Karpas-422 (cell line): ENCODE measurements around the gene TLK1. TPM values are rescaled to one million over a fixed set of nuclear protein-coding genes. Genes with fewer than 3 reads are reported as not detected.
"Not testable (repeated sequence)": the region's sequence is repeated elsewhere in the genome, so short reads cannot be mapped to it uniquely, and the experiment has no call there.

Experiments
- DNase-seq: peaks from one replicate; pipeline ENCODE4 v3.0.0-alpha.2; 2015
- H2AFZ ChIP-seq: fragments of 200-600 bp; sonication (generic); 2 replicates; pipeline ENCODE4 v1.6.1; 2014; ENCODE audit warnings: antibody characterized with exemption, low read length, mixed read lengths
- H3K27ac ChIP-seq: fragments of 200-600 bp; sonication (generic); 2 replicates; pipeline ENCODE4 v1.5.1; 2014; ENCODE audit warnings: mild to moderate bottlenecking, low read length, moderate library complexity
- H3K27me3 ChIP-seq: fragments of 200-600 bp; sonication (generic); 2 replicates; pipeline ENCODE4 v1.6.1; 2014; ENCODE audit warnings: low read length, mixed read lengths
- H3K36me3 ChIP-seq: fragments of 200-600 bp; sonication (generic); 2 replicates; pipeline ENCODE4 v1.6.1; 2014; ENCODE audit warnings: low read length, mixed read lengths; ENCODE audit not compliant: insufficient read depth
- H3K4me1 ChIP-seq: fragments of 200-600 bp; sonication (generic); 2 replicates; pipeline ENCODE4 v1.6.1; 2014; ENCODE audit warnings: mild to moderate bottlenecking, low read length, mixed read lengths
- H3K4me2 ChIP-seq: fragments of 200-600 bp; sonication (generic); 2 replicates; pipeline ENCODE4 v1.6.1; 2014; ENCODE audit warnings: low read length, low read depth, mild to moderate bottlenecking; ENCODE audit not compliant: poor library complexity, severe bottlenecking
- H3K4me3 ChIP-seq: fragments of 200-600 bp; sonication (generic); 2 replicates; pipeline ENCODE4 v1.5.1; 2014; ENCODE audit warnings: mild to moderate bottlenecking, antibody characterized with exemption, low read length, mixed read lengths
- H3K79me2 ChIP-seq: fragments of 200-600 bp; sonication (generic); 2 replicates; pipeline ENCODE4 v1.6.1; 2014; ENCODE audit warnings: mild to moderate bottlenecking, low read length, mixed read lengths
- H3K9ac ChIP-seq: fragments of 200-600 bp; sonication (generic); 2 replicates; pipeline ENCODE4 v1.6.0; 2014; ENCODE audit warnings: low read length
- H3K9me2 ChIP-seq: fragments of 200-600 bp; sonication (generic), shearing (Covaris generic); replicated peaks from 2 replicates; pipeline ENCODE4 v1.6.0; 2014; ENCODE audit warnings: mild to moderate bottlenecking, low read length, moderate library complexity; ENCODE audit not compliant: insufficient read depth
- H3K9me3 ChIP-seq: fragments of 300-700, 200-600 bp; sonication (generic); 2 replicates; pipeline ENCODE4 v1.6.1; 2014; ENCODE audit warnings: low read length, mixed read lengths
- H4K20me1 ChIP-seq: fragments of 200-600 bp; sonication (generic); 2 replicates; pipeline ENCODE4 v1.6.1; 2014; ENCODE audit warnings: mild to moderate bottlenecking, antibody characterized with exemption, low read length, low read depth; ENCODE audit not compliant: insufficient read depth
- total RNA-seq: library from RNA; depleted of rRNA; stranded (reverse); fragments of >200 nt; shearing (Covaris generic); gene quantifications from 2 replicates; pipeline ENCODE4 v1.2.3, GENCODE V29; 2014; ENCODE audit warnings: low replicate concordance

Gene TLK1
- total RNA-seq, 1 experiment from 2014 or later = 22.8 TPM

GRCh38 chr2:171165967-171166327 lies 5.3 kb upstream of the TLK1 start:
- no peak overlapping the region for H2AFZ ChIP-seq
- no peaks in the 10 kb centered on the region for H3K27me3 ChIP-seq
- no peaks in the 10 kb centered on the region for H3K36me3 ChIP-seq
- peaks cover 10% of the 10 kb centered on the region for H3K4me1 ChIP-seq
- no peaks in the 10 kb centered on the region for H4K20me1 ChIP-seq
- no peaks in the 10 kb centered on the region for H3K79me2 ChIP-seq
- H3K9ac ChIP-seq = no peak overlapping the region
- no peak overlapping the region for H3K27ac ChIP-seq
- no peak overlapping the region for H3K4me3 ChIP-seq
- H3K4me2 ChIP-seq = no peak overlapping the region
- DNase-seq = no peak
- H3K9me2 ChIP-seq = no peaks in the 10 kb centered on the region
- no peaks in the 10 kb centered on the region for H3K9me3 ChIP-seq

DNA sequence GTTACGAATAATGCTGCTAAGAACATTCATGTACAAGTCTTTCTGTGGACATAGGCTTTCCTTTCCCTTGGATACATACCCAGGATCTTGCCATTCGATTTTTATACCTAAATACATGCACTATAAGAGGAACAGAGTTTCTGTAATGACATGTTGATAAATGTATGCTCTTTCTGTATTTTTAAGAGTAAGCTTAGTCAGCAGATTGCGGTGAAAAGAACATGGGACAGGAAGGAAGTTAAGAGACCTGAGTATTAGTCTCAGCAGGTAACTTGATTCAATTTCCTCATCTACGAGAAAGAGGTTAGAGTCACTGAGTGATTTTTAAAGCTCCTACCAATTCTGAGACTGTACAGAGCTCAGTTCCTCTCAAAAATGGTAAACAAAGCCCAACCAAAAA lies 2.6 kb upstream of the TLK1 start:
- Histone ChIP-seq H3K9ac (no peak overlapping the region), H2AFZ (no peak overlapping the region), H3K9me3 (no peaks in the 10 kb centered on the region), H3K27me3 (no peaks in the 10 kb centered on the region), H3K4me2 (no peak overlapping the region), H3K27ac (no peak overlapping the region), H3K79me2 (peaks cover 19% of the 10 kb centered on the region), H4K20me1 (peaks cover 13% of the 10 kb centered on the region), H3K9me2 (no peaks in the 10 kb centered on the region), H3K4me1 (peaks cover 19% of the 10 kb centered on the region), H3K4me3 (no peak overlapping the region), H3K36me3 (no peaks in the 10 kb centered on the region)
- DNase-seq = no peak

GRCh38 chr2:171162522-171163197 lies 2.0 kb upstream of the TLK1 start:
- H3K4me1 ChIP-seq = peaks cover 25% of the 10 kb centered on the region
- not testable (repeated sequence) for H3K36me3 ChIP-seq, H3K27ac ChIP-seq, H3K4me3 ChIP-seq, H3K9me2 ChIP-seq, DNase-seq, H3K27me3 ChIP-seq, H3K9ac ChIP-seq, H3K4me2 ChIP-seq, H3K9me3 ChIP-seq, H2AFZ ChIP-seq
- H3K79me2 ChIP-seq = peaks cover 25% of the 10 kb centered on the region
- H4K20me1 ChIP-seq = peaks cover 19% of the 10 kb centered on the region

- peaks cover 40% of the 10 kb centered on the region for H3K79me2 ChIP-seq
- H2AFZ ChIP-seq = peak overlapping the region; percentile 80
- no peaks in the 10 kb centered on the region for H3K9me2 ChIP-seq
- no peaks in the 10 kb centered on the region for H3K9me3 ChIP-seq
- H3K4me1 ChIP-seq = peaks cover 39% of the 10 kb centered on the region
- no peaks in the 10 kb centered on the region for H3K36me3 ChIP-seq
- peak overlapping the region; percentile 94 for H3K9ac ChIP-seq
- no peaks in the 10 kb centered on the region for H3K27me3 ChIP-seq
- peaks cover 32% of the 10 kb centered on the region for H4K20me1 ChIP-seq
- peak overlapping the region; percentile 93 for H3K4me2 ChIP-seq
- peak overlapping the region; percentile 84 for H3K27ac ChIP-seq
- H3K4me3 ChIP-seq = peak overlapping the region; percentile 85
- DNase-seq = peak; percentile 90
These were observed 455 bp upstream of the TLK1 start for GRCh38 chr2:171160956-171161740.

DNA sequence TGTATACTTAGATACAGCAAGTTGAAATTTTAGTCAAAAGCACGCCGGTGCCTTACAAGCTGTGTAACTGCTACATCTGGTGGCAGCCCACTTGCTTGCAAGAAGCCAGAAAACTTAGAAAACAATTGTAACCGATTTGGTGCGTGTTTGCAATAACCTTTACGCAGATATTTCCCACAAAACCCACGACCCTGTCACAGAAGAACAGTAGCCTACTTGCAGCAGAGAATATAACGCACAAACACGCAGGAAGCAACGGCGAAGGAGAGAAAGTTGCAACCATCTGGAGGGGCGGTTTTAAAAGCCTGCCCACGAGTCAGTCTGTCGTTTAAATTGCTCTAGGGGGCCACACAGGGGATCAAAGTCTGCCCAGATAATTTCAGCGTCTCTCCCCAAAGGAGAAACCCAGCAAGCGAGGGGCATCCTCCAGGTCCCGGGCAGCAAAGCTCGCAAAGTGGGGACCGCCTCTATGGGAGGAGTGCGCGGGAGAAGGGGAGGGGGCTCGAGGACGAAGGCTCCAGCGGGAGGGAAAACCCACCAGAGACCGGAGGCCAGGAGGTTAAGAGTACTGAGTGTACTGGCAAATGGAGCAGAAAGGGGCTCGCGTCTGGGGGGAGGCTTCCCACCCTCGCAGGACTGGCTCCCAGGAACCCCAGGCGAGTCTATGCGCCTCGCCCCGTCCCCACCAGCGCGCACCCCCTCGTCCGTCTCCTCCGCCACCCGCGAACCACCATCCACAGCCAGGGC lies 1.1 kb downstream of the TLK1 start:
- peak; percentile 73 for DNase-seq
- H3K9me3 ChIP-seq = no peaks in the 10 kb centered on the region
- H3K36me3 ChIP-seq = no peaks in the 10 kb centered on the region
- H3K79me2 ChIP-seq = peaks cover 56% of the 10 kb centered on the region
- peaks cover 35% of the 10 kb centered on the region for H4K20me1 ChIP-seq
- H3K27me3 ChIP-seq = no peaks in the 10 kb centered on the region
- no peaks in the 10 kb centered on the region for H3K9me2 ChIP-seq
- peaks cover 55% of the 10 kb centered on the region for H3K4me1 ChIP-seq
- peak overlapping the region; percentile 60 for H3K27ac ChIP-seq
- no peak overlapping the region; the same call in 1 of the 2 replicates for H2AFZ ChIP-seq
- H3K9ac ChIP-seq = peak overlapping the region; percentile 94
- H3K4me2 ChIP-seq = peak overlapping the region; percentile 92
- H3K4me3 ChIP-seq = peak overlapping the region; percentile 85

GRCh38 chr2:171158790-171159371 lies 1.8 kb downstream of the TLK1 start:
- Histone ChIP-seq H3K9me2 (no peaks in the 10 kb centered on the region), H3K27me3 (no peaks in the 10 kb centered on the region), H3K9me3 (no peaks in the 10 kb centered on the region), H3K9ac (peak overlapping the region; percentile 94), H2AFZ (no peak overlapping the region), H3K4me1 (peaks cover 62% of the 10 kb centered on the region), H4K20me1 (peaks cover 39% of the 10 kb centered on the region), H3K79me2 (peaks cover 63% of the 10 kb centered on the region), H3K36me3 (no peaks in the 10 kb centered on the region), H3K27ac (no peak overlapping the region; the same call in 1 of the 2 replicates), H3K4me2 (peak overlapping the region; percentile 92), H3K4me3 (peak overlapping the region; percentile 85)
- peak; percentile 47 for DNase-seq

DNA sequence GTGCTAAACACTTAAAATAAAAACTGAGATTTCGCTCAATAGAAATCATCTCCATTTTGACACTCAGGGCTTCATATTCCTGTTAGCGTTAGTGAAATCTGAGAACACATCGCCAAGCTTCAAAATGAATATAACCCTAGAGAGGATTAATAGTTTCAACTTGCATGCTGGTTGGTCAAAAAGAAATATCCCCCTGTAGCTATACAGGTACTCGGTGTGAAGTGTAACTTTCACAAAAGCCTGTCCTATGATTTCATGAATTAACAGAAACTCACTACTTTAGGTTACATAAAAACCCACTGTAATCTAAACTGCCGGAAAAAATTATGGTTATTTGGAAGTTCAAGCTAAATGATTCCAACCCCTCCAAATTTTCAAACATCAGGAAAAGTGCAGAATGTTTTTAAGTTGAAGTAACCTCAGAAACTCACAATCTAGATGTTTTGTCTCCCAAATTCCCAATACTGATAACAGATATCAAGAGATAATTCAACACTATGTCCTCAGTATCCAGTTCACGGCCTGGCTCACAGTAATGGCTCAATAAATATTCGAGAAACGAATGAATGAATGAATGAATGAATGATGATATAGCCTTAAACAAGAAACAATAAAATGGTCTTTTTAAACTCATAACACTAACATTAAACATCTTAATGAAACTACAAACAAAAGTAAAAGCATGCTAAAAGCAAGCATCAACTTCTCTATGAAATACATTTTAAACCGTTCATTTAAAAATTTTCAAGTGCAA lies 2.5 kb downstream of the TLK1 start:
- H3K27ac ChIP-seq = no peak overlapping the region
- H4K20me1 ChIP-seq = peaks cover 42% of the 10 kb centered on the region
- H3K4me3 ChIP-seq = peak overlapping the region; percentile 85

More for the DNA sequence above, 2.5 kb downstream of the TLK1 start:
- no peaks in the 10 kb centered on the region for H3K27me3 ChIP-seq
- no peak overlapping the region for H2AFZ ChIP-seq
- H3K9ac ChIP-seq = peak overlapping the region; percentile 94
- peaks cover 69% of the 10 kb centered on the region for H3K79me2 ChIP-seq
- DNase-seq = no peak
- H3K36me3 ChIP-seq = no peaks in the 10 kb centered on the region
- H3K9me3 ChIP-seq = no peaks in the 10 kb centered on the region
- no peaks in the 10 kb centered on the region for H3K9me2 ChIP-seq
- H3K4me2 ChIP-seq = peak overlapping the region; percentile 92
- peaks cover 63% of the 10 kb centered on the region for H3K4me1 ChIP-seq
